Stimulated activated CD4-positive, alpha-beta T cell treated with anti-CD3 and anti-CD28 coated beads, Interleukin-15, amount 100 ng/mL, for 48 hours (primary cell): ENCODE measurements around the gene NPTXR.
"Not testable (repeated sequence)": the region's sequence is repeated elsewhere in the genome, so short reads cannot be mapped to it uniquely, and the experiment has no call there.

Experiments used
- DNase-seq, 2 donors: peaks; one replicate each; pipeline ENCODE4 v3.0.0-alpha.2; 2020; ENCODE audit warnings: low read depth in 2 of 2

The NPTXR gene

DNA sequence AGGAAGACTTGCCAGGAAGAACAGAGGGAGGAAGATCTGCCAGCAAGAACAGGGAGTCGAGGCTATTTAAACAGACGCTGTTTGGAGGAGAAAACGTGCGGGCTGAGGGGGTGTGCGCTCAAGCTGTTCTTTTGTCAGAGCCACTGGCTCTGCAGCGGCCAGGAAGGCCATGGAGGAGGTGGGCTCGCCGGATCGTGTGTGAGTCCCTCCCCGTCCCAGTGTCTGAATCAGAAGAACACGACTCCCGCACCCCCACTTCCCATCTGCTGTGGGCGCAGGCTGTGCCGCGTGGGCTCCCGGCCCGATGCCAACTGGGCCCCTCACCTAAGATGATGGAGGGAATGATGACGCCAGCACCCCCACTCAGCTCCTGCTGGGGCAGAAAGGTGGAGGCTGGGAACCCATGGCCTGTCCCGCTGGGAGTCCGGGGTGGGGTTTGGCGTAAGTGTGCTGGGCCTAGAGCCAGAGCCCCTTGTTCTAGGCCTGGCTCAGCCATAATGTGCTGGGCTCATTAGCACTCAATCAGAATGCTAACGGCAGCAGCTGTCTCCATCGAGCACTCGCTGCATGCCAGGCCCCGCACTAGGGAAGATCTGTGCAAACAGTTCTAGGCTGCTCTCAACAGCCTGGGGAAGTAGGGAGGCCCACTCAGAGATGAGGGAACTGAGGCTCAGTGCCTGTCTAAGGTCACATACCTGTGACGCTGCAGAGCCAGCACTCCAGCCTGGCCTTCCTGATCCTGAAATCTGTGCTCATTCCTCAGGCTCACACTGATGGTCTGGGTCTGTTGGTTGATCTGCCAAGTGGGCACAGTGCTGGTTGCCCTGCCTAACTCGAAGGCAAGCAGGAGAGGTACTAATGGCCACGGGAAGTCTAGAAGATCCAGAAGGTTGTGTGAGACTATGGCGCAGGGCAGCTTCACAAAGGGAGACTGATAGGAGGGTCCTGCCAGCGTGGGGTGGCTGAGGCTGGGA, 11.5 kb downstream of the NPTXR start:
- DNase-seq: no peak

DNA sequence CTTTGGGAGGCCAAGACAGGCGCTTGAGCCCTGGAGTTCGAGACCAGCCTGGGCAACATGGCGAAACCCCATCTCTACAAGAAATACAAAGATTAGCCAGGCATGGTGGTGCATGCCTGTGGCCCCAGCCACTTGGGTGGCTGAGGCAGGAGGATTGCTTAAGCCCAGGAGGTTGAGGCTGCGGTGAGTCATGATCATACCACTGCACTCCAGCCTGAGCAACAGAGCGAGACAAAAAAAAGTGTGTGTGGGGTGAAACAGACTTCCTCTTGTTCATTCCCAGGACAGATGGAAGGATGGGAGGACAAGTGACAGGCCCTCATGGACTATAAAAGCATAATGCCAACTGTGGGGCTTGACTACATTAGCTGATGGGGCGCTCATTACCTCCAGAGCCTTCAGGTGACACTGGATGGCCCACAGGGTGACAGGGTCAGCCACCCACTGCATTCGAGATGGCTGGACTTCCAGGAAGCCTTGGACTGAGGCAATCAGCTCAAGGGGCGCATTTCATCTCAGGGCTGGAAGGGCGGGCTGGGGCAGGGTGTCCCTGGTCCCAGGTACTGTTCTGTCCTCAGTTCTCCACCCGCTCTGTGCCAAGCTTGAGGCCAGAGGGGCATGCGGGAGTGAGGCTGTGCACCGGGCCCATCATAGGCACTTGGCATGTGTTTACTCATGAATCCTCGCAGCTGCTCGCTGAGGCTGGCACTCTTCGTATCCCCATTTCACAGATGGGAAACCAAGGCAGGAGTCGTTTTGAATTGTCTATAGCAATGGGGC, 12.5 kb downstream of the NPTXR start:
- DNase-seq: no peak

DNA sequence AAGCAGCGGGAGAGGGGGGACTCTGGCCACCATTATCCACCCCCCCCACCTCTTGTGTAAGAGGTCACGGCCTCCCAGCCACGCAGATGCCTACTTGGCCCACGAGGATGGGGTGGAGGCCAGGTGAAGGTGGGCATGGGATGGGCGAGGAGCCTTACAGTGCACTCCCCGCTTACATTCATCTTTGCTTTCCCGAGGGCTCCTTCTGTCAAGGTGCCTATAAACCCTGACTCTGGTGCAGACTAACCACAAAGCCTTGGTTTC, 13.1 kb downstream of the NPTXR start:
- DNase-seq: no peak

DNA sequence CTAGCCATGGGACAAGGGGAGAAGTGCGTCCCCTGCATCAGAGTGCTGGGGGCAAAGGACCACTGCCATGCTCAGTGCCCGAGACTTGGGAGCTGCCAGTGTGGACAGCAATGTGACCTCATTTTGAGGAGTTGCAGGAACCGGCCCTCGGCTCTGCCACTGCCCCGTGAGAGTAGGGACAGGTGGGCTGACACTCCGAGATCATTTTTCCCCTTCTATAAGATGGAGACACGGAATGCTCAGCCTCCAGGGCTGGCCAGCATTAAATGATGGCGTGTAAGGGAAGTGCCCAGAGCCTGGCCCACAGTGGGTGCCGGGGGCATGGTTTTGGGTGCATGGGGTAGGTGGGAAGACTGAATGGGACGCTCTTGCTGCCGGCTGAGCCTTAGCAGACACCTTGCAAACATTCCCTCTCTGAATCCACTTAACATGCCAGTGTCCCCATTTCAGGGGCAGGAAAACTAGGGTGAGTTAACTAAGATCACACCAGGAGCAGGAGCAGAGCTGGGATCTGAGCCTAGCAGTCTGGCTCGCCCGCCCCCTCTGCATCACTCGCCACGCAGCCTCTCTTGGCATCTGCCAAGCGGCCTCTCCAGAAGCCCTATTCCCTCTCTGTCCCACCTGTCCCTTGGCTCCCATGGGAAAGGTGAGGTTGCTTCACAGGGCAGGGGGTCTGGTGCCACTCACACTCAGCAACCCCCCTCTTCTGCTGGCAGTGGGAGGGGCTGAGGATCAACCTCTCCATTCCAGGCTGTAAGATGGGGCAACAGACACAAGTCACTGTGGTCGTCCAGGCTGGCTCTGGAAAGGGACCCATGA, 13.6 kb downstream of the NPTXR start:
- DNase-seq: no peak

DNA sequence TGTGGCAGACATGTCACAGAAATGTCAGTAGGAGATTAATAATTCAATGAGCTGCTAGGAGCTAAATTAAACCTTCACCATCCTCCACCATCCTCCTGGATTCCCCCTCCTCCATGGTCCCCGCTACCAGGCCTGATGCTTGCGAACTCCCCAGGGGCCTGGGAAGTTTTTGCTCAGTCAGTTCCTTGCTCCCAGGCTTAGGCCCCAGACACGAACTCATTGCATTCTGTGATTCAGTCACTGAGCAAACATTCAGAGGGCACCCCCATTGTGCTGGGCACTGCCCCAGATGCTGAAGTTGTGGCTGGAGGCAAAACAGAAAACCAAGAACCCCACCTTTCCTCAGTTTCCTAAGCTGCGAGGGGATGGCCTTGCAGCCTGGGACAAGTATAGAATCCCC, 14.3 kb downstream of the NPTXR start:
- DNase-seq: no peak

DNA sequence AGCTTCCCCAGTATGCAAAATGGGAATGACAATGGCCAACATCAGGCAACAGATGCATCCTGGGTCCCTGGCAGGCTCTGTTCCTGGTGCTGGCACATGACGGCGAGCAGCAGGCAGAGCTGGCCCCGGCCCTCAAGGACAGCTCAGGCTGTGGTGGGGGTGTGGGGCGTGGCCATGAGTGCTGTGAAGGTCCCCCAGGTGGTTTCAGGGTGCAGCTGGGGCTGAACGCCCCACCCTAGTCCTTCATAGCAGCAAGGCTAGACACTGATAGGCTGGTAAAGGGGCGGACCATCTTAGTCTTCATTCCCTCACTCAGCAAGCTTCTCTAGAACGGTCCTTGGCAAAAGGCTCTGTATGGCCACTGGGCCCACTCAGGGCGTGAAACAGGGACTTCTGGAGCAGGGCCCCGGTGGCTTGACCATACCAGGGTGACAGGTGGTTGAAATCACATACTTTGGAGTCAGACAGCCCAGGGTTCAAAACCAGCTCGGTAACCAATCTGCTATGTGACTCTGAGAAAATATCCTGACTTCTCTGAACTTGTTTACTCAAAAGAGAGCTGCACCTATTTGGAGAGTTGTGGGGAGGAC, 15.1 kb downstream of the NPTXR start:
- no peak for DNase-seq

DNA sequence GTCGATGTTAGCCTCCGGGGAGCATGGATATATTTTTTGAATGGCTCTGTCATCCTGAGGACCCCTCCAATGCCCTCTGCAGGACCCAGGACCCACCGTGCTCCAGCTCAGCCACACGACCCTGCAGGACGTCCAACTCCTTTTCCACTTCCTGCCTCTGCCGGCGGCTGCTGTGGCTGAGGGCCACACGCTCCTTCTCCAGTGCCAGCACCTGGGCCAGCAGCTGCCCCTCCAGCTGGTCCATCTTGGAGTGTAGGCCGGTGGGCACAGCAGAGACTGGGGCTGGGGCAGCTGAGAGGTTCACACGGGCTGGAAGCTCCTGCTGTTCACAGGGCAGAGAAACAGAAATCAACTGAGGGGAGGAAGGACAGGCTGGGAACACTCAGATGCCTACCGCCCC, 15.6 kb downstream of the NPTXR start:
- no peak for DNase-seq

DNA sequence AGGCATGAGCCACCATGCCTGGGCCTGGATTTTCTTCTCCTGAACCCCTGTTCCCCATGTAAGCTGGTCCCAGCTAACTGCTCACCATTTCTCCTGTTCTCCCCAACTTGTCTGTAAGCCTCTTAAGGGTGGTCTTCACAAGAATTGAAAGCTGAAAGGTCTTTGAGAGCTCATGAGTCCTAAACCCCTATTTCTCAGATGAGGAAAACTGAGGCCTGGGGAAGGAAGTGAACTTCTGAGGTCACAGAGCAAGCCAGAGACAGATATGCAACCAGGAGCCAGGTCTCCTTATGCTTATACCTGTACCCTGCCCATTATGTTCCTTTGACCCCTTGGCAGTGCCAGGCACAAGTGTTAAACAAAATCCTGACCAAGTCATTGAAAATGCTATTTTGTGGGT, 16.3 kb downstream of the NPTXR start:
- DNase-seq: no peak

DNA sequence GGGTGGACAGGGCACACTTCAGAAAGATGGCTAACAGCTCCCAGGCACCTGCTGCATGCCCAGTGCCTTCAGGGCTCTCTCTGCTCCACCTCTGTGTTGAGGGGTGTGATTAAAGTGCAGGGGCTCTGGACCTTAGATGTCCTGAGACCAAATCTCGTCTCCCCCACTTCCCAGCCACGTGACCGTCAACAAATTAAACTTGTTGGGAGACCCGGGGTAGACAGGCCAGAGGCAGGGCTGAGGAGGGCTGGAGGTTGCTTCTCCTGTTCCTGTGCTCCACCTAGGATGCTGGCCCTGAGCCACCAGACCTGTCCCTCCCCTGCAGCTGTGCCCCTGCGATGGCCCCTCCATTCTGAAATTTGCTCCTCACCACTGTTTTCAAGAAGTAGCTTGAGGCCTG, 17.0 kb downstream of the NPTXR start:
- no peak for DNase-seq

DNA sequence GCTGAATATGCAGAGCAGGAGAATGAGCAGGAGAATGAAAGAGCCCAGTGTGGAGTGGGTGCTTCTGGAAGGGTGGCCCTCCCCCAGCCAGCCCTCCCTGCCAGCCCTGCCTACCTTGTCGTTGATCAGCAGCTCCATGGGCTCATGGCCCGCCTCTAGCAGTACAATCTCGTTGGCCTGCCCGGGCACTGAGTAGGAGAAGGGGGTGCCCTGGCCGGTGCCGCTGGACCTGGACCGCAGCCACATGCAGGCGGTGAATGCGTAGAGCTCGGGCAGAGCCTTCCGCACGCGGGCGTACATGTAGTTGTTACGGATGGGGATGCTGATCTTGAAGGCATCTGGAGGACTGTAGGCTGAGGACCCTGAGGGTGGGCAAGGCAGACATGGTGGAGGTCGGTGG, 17.4 kb downstream of the NPTXR start:
- DNase-seq: no peak

DNA sequence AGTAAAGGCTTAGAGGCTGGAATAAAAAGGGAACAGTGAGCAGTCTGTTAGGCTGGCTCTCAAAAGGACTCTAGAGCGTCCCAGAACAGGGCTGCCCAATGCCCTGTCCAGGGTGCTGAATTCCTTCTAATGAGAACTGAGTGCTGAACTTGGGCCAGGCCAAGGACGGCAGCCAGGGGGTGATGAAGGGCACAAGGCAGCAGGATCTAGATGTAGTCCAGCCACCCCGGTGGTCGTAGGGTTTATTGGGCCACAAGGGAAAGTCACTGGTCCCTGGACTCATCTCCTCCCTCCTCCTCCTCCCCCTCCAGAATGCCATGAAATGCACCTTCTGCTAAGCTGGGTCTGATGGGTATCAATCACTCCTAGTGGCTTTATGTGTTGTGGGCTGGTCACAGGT, 19.2 kb downstream of the NPTXR start:
- DNase-seq: peak in 1 of 2 donors; percentile 19

DNA sequence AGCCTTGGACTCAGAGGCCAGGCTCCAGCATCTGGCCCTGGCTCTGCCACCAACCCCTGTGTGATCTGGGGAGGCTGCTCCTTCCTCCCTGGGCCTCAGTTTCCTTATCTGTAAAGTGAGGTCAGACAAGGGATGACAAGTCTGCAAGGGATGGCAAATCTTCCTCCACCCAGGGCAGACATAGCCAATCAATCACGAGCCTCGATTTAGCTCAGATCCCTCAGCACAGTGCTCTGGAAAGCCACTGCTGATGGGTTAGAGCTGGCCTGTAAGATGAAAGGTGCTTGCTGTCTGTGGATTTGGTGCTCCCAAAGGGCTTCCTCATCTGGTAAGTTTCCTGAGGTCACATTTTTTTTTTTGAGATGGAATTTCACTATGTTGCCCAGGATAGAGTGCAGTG, 20.2 kb downstream of the NPTXR start:
- no peak for DNase-seq

DNA sequence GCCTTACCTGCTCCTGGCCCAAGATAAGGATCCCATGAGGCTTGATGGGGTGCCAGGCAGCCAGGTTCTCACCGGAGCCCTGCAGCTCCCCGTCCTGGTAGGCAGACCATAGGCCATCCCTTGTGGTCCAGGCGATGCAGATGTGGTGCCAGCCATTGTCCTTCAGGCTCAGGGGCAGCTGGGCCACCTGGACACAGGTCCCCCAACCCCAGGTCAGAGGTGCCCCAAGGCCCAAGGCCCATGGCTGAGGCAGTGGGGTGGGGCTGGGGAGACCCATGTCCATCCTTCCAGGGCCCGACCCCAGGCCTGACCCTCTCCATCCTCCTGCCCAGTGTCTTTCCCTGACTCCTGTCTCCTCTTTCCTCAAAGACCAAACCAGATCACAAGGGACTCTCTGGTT, 20.8 kb downstream of the NPTXR start:
- DNase-seq: no peak

DNA sequence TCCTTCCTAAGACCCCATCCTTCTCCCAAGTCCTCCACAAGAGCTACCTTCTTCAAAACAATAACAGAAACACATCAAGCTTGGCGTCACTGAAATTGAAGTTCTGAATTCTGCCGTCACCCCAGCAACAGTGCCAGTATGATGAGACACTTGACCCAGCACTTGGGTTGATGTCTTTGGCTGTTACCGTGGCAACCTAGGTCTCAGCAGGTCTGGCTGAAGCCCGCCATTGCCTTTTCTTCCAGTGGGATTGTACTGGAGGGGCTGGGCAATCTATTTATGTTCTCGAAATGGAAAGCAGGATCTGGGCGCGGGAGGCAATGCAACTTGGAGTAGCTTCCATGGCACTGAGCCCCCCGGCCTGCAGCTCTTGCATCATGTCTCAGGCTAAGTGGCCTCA, 23.8 kb downstream of the NPTXR start:
- DNase-seq: no peak

DNA sequence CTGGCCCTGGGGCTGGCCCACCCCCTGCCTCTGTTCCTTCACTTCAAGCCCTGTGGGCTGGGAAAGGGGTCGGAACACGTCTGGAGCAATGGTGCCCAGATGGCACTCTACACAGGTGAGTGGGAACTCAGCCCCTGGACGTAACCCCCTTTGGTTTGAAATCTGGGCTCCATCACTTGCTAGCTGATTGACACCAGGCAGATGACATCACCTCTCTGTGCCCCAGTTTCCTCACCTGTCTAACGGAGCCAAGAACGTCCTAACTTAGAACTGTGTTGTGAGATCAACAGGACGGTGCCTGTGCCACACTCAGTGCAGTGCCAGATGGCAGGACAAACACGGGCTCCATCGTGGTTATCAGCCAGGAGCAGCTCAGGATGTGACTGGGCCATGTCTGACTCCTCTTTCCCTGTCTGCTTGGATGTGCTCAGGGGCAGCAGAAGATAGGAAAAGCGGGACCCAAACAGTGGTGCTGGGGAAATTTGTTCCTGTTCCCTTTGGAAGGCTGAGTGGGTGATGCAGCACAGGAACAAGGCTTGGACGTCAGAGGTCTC, 24.4 kb downstream of the NPTXR start:
- DNase-seq: no peak

DNA sequence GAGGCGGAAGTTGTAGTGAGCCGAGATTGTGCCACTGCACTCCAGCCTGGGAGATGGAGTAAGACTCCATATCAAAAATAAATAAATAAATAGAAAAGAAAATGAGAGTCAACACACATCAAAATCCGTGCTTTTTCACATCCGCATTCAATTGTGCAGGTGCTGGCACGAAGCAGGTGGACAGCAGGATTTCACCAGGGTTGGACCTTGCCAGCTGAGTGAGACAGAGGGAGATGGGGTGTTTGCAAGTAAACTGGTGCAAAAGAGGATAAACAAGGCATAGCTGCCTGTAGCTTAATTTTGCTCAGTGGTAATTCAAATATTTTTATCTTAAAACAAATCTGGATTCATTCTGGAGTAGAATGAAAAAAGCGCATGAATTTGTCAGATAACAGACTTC, 26.6 kb downstream of the NPTXR start:
- DNase-seq: no peak

DNA sequence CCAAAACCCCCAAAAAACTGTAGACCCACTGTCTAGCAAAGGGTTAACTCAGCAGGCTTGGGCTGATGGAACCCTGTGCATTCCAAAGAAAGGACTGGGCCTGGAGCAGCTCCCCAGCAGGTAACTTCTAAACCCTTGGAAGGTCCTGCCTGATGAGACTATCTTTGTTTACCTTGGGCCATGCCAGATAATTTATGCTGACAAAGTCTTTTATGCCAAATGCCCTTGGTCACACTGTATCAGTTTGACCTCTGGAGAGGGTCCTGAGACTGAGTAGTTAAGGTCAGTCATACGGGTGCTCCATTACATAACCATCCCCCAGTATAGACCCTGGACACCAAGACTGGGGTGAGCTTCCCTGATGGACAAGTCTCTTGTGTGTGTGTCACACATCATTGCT, 28.0 kb downstream of the NPTXR start:
- no peak for DNase-seq

DNA sequence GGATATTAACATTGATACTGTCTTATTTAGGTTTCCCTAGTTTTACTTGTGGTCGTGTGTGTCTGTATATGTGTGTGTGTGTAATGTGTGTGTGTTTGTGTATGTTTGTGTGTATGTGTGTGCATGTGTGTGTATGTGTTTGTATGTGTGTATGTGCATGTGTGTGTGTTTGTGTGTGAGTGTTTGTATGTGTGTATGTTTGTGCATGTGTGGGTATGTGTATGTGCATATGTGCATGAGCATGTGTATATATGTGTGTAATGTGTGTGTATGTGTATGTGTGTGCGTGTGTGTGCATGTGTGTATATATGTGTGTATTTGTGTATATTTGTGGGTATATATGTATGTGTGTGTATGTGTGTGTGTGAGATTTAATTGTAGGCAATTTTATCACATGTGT, 32.6 kb downstream of the NPTXR start:
- no peak for DNase-seq

DNA sequence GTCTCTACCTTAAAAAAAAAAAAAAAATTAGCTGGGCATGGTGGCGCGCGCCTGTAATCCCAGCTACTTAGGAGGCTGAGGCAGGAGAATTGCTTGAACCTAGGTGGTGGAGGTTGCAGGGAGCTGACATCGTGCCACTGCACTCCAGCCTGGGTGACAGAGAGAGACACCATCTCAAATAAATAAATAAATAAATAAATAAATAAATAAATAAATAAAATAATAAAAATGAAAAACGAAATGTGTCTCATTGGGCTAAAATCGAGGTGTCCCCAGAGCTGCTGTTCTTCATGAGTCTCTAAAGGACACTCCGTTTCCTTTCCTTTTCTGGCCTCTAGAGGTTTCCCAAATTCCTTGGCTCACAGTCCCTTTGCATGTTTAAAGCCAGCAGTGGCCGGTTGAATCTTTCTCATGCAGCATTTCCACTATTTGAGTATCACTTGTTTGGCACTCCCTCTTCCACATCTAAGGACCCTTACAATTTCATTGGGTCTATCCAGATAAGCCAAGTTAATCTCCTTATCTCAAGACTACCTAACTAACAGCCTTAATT, 38.7 kb downstream of the NPTXR start:
- DNase-seq: not testable (repeated sequence)

DNA sequence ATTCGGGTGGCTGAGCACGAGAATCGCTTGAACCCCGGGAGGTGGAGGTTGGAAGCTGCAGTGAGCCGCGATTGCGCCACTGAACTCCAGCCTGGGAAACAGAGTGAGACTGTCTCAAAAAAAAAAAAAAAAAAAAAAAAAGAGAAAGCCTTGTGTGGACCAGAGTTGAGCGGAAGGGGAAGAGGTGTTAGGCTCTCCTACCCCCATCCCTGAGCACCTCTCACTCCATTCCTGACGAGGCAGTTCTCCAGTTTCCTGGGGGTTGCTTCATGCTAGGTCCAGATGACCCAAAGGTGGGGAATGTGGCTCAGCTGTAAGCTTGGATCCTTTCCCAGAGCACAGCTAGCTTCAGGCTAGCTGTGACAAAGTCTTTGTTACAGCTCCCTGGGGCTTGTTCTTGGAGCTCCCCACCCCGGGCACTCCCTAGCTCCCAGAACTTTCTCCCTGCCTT, 41.1 kb downstream of the NPTXR start:
- no peak for DNase-seq

DNA sequence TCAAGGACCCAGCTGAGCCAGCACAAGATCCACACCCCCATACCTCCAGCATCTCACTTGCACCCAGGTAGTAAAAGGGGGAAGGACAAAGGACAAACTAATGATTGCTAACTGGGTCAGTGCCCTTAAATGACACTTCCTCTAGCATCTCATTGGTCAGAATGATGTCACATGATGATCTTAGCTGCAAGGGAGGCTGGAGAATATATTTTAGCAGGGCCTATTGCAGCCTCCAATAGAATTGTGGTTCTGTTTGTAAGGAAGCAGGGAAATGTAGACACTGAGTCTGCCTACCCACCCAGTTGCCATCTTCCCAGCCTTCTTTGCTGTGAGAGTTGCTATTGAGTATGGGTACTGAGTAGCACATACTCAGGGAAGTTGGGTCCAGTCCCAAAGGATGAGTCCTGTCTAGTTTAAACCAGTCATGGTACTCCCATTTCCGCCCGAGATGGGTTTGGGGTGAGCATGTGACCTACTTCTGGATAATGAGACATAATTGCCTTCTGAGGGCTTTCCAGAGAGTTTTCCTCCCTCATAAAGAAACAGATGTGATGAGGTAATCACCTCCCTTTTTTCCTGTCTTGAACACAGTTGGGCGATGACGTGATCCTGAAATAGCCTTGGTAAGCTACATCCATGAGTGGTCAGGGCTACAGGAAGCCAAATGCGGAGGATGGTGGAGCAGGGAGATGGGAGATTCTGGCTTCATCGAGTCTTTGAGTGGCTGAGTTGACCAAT, 44.4 kb downstream of the NPTXR start:
- DNase-seq: no peak
